Measurements from ENCODE around the gene MTHFSD.

MTHFSD gene

DNA sequence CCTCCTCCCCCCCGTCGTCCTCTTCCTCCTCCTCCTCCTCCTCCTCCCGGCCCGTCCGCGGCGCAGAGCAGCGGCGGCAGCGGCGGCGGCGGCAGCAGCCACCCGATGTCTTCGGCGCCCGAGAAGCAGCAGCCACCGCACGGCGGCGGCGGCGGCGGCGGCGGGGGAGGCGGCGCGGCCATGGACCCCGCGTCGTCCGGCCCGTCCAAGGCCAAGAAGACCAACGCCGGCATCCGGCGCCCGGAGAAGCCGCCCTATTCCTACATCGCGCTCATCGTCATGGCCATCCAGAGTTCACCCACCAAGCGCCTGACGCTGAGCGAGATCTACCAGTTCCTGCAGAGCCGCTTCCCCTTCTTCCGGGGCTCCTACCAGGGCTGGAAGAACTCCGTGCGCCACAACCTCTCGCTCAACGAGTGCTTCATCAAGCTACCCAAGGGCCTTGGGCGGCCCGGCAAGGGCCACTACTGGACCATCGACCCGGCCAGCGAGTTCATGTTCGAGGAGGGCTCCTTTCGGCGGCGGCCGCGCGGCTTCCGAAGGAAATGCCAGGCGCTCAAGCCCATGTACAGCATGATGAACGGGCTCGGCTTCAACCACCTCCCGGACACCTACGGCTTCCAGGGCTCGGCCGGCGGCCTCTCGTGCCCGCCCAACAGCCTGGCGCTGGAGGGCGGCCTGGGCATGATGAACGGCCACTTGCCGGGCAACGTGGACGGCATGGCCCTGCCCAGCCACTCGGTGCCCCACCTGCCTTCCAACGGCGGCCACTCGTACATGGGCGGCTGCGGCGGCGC, 44.4 kb downstream of the MTHFSD start, which contains the start of gene FOXF1:
FOXF1 (plus strand) TSS at position 63 of the 797 bp plus-strand sequence; CDS start at position 106, 43 bp downstream.
- no peak for DNase-seq

DNA sequence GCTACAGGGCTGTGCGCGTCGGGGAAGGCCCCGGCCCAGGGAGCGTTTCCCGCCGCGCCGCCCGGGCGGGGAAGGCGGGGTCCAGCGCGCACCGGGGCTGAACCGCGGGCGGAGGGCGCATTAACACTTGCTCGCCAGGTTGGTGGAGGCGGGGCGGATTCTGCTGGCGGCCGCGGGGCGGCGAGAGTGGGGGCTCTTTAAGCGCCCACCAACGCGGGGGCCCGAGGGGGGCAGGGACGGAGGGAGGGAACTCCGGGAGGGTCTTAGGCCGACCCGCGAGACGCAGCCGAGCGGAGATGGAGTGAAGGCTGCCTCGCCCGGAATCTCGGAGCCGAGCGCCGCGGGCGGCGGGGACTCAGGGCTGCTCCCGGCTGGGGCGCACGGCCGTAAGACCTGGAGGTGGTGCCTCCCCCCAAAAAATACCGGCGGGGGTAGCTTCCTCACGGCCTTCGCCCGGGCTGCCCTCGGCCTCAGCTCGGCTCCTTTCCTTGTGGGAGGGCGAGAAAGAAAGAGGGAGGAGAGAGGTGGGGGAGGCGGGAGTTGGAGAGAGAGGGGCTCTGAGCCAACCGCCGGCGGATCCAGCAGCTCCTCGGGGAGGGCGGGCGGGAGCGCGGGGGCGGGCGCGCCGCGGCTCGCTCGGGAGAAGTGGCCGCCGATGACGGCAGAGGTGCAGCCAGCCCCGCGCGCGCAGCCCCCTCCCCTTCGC, 45.1 kb downstream of the MTHFSD start:
- no peak for DNase-seq

DNA sequence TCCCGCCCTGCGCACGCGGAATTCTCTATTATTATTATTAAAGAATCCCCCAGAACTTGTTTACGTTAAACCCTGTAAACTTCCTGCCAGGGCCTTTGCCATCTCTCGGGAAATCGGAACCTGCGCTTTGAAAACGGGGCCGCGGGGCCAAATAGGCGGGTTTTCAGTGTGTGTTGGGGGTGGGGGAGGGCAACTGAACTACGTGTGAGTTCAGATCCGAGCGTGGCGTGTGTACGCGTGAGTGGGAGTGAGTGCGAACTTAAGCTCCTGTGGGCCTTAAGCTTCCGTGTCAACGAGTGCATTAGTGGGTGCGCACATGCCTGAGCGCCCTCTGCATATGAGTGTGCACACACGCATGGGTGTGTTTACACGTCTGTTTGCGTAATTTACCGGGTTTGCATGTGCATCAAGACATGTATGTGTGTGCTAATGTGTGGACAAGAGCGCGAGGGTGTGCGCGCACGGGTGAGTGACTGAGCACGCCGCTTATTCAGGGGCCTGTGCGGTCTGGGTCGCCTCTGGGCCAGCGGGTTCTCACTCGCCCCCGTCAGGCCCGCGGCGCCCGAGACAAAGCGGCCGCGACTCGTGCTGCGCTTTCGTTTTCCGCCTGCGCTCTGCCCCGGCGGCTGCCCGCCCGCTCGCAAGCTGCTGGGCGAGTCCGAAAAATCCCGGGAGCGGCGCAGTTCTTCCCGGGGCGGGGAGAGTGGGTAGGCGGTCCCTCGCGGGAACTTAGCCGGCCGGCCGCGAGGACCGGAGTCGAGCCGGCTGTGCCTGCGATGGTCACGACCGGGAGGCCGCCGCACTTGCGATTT, 45.9 kb downstream of the MTHFSD start:
- no peak for DNase-seq

DNA sequence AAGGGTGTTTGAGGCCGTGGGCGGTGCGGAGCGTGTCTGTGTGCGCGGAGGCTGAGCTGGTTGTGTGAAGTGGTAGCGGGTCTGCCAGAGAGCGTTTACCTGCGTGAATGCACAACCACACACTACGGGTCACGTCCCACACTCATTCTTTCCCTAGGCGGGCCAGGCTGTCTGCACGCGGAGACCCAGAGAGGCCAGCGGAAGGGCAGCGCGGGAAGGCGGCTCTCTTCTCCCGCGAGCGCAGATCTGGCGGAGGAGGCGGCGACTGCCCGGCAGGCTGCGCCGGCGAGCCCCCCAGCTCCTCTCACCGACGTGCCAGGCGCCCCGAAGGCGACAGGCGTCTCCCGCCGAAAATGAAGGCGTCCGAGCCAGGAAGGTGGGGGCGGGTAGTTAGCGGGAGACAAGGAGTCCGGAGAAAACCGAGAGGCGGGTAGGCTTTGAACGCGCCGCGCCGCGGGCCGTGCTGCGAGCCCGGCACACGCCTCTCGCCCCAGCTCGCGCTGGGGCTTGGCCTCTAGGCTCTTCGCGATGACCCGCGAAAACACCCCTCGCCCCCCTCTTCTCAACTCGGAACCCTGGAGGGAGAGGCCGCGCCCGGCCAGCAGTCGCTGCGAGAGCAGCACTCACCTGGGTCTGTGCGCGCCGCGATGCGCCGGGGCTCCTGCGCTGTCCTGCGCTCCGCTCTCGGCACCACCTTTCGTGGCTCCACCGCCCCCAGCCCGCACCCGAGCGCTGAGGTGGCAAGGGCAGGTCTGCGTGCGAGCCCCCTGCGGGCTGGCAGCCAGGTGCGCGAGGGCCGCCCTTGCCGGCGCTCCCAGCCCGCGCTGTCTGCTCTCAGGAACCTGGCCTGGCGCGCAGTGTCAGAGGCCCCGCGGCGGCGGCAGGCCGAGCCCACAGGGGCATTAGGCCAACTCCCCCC, 46.7 kb downstream of the MTHFSD start:
- no peak for DNase-seq

DNA sequence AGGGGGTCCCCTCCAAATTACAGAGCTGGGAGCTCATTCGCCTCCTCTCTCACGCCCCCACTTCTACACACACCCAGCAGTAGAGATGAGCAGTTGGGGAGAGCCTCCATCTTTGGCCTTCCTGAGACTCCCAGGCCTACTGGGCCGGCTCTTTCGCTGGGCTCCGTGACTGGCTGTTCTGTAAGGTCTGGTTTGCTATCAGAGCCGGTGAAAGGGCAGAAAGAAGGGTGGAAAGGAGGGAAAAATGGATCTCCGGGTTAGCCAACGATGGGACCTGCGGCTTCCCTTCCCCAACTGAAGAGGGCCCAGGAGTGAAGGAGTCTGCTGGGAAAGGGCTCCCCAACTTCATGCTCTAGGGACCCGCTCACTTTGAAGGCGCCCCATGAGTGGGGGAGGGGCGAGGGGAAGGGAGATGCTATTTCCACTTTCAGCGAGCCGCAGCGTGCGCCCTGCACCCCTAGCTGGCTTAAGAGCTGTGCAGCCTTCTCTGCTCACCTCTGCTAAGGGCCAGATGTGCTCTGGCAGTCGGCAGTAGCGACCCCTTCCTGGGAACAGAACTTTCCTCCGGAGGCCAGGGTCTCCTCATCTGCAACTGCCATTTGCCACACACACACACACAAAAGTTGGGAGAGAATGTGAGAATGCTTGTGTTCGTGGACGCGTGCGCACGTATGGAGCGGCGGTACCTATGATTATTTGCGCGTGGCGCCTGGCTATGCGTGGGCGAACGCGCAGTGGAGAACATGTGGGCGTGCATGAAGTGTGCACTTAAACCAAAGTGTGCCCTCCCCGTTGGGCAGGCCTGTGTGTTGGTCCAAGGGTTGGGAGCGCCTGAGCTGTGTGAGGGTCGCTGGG, 47.6 kb downstream of the MTHFSD start:
- no peak for DNase-seq

DNA sequence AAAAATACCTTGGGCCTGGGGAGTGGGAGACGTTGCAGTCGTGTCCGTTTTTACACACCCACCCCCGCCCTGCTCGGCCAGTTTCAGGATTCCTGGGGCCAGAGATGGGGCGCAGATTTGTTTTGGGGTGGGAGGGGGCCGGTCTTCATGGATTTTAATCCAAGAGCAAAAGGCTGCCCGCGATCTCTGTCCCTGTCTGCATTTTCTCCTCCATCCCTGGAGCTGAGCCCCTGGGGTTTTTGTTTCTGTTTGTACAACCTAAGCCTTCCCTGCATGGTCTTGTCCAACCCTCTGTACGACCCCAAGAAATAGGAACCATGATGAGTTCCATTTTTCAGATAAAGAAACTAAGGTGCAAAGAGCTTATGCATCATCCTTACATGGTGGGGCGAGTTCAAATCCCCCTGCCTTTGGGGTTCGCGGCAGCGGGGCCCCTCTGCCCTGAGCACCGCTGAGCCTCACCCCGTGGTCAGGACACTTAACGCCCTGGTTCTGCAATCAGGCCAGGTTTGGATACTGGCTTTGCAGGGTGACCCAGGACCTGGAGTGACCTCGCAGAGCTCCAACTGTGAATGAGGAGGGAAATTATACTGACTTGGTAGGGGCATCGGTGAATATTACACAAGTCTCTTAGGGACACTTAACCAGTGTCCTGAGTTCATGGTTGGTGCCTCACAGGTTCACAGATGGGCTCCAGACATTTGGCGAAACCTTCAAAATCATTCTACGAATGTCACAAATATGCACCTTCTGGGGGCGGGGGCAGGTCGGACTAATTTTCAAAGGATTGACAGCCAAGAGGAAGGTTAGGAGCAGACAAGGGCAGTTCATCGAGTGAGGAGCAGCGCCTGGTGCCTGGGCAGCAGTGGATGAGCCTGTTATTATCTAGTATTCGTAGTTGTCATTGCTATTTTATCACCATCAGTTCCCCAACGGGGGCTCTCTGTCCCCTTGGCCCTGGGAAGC, 48.9 kb downstream of the MTHFSD start:
- DNase-seq = no peak

DNA sequence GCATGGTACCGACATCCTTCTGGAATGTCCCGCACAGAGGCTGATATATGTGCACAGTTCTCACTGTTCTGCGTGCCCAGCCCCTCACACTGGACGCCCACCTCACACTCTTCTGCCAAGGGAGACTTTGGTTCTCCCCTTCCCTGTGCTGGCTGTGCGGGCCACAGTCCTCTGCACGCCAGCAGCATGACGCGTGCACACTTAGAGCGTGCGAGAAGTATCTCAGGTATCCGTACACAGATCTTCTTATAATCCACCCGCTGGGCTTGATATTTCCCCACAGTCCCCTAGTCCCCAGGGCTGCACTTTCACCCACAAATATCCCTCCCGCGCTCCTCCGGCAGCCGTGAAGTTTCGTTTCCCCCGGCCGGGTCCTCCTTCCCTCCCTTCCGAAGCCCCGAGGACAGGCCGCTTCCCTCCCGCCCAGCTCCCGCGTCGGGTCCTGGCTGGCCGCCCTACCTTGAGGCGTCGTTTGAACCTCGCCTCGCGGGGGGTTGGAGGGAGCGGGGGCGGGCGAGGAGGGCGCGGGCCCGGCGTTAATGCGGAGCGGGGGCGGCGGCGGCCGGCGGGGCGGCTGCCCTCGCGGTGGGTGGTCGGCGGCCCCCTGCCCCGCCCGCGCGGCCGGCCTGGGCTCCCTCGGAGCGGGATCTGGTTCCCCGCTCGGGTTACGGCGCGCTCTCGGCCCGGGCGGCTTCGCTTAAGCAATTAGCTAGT, 49.7 kb downstream of the MTHFSD start:
- no peak for DNase-seq

DNA sequence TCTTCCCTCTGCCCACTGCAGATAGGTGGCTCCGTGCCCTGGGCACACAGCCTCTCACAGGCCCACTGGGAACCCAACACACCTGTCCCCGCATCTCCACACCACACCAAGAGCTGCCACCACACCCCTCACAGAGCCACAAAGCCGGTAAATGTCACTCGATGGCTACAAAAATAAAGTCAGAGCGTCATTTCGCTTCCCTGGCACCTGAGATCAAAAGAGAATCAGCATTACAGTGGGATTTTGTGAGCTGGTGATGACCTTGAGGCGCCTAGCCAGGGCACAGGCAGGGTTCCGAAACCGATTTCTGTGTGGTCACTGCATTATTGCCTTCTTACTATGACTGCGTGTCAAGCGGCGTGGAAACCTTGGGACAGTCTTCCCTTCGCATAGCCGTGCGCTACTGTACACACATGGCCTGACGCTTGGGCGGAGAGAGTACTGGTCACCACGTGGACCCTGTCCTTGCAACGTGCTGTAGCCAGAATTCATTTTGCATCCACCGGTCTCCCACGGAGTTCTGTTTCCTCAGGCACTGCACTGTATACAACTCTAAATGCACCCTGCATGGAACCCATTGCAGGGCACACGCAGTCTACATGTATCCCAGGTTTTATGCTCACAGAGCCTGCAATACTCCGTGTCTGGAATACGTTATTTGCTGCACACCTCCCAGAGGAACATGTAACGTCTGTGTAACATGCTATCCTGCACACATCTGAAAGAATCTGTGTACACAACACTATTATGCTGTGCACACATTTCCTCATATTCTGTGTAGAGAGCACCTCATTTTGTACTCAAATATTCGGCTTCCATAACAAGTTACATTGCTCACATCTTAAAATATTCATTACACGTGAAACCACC, 50.5 kb downstream of the MTHFSD start:
- DNase-seq = no peak

DNA sequence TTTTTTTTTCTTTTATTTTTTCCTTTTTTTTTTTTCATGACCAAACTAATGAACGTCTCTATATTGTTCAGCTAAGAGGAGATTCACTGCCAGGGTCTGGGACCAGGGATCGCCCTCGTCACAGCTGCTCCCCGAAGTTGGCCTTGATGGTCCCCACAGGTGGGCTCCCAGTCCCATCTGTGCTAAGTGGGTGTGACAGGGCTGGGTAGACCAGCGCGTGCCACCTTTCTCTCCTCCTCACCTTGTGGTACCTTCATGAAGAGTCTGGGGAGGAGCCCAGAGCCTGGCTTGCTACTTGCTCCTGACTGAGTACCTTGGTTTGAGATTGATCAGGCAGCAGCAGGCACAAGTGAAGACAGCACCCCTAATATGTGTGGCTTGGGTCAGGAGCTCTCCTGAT, 51.2 kb downstream of the MTHFSD start:
- DNase-seq = no peak

DNA sequence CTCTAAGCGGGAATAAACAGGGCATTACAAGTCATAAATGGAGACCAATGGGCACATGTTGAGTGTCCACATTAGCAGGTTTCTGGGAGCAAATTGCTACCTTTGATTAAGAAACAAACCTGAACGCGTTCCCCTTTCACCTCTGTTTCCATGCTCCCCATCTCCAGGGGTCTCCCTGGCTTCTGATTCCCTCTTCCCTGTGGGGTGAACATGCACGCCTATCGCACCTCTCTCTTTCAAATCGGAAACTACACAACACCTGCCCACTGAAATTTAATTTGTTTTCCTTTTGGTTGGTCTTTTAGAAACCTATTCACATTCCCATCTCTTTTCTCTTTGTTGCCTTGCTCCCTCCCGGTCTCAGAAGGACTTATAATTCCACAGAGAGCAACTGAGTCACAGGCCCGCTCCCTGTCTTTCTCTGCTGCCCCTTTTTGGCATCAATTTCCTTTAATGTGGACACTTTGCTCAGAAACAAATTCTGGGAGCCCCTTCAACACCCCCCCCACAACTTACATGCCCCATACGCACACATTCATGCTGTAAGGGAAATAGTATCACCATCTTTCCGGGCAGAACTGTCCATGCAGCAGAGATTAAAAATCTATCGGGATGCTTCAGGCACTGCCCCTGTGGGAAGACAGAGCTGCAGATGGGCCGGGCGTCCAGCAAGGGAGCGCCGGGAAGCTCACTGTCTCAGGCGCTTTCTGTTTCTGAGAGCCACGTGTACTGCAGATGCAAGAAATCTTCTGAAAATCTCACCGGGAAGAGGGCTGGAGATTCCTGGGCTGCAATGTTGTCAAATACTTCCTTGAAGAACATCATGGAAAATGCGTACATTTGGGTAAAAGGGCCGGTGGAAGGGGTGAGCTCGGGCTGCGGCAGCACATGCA, 51.9 kb downstream of the MTHFSD start:
- DNase-seq = no peak

DNA sequence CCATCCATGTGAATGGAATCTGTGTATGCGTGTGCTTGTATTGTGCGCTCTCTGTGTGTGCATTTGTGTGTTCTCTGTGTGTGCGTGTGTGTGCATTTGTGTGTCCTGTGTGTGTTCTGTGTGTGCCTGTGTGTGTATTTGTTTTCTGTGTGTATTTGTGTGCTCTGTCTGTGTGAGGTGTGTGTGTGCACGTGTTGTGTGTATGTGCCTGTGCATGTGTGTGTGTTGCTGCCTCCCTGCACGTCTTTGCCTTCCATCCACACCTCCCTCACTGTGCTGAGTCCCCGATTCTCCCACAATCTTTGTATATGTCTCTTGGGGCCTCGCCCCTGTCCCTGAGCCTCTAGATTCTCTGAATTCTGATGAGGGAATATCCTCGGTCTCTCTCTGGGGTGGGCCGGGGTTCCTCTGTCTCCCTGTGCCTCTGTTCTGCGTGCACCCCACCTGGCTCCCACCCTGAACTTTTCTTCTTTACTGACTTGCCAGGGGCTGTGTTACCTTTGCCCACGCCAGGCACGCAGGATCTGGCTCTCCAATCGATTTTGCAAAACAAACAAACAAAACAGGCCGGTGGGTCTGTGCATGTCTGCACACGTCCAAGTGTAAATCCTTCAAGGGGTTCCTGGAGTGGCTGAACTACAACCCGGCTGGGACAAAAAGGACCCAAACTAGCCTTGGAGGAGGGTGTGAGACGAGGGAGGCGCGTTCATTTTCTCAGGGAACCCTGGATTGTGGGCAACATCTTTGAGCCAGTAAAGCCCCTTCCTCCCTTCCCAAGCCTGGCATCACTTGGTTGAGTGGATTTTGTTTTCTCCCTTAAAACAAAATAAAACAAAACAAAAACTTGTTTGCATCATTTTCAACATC, 52.8 kb downstream of the MTHFSD start:
- no peak for DNase-seq

DNA sequence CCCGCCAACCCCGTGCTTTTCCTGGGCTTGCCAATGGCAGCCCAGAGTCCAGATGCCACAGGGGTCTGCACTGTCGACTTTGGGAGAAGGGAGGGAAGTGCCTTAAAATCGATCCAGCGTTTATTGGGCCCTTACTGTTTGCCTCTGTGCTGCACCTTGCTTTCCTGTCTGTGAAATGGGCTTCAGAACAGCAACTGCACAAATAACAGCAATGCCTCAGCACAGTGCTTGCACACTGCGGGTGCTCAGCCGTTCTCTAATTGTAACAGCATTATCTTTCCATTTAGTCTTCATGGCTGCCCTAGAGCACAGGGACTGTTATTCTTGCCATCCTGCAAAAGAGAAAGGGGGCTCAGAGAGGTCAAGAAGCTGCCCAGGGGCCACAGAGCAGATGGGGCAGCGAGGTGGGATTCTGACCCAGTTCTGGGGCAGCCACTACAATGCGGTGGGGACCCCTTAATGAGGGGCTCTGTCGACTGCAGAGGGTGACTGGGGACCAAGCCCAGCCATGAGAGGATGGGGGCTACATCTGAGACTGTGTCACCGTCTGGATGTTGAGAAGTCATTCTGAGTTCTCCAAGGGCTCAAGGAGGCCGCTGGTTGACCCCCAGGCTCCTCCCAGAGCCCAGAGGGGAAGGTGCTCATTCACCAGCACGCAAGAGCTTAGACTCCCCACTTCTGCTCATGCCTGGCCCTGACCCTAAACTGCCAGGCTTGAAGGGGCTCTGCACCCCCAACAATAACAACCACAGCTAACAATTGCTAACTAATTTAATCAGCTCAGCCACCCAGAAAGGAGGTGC, 54.1 kb downstream of the MTHFSD start:
- no peak for DNase-seq

DNA sequence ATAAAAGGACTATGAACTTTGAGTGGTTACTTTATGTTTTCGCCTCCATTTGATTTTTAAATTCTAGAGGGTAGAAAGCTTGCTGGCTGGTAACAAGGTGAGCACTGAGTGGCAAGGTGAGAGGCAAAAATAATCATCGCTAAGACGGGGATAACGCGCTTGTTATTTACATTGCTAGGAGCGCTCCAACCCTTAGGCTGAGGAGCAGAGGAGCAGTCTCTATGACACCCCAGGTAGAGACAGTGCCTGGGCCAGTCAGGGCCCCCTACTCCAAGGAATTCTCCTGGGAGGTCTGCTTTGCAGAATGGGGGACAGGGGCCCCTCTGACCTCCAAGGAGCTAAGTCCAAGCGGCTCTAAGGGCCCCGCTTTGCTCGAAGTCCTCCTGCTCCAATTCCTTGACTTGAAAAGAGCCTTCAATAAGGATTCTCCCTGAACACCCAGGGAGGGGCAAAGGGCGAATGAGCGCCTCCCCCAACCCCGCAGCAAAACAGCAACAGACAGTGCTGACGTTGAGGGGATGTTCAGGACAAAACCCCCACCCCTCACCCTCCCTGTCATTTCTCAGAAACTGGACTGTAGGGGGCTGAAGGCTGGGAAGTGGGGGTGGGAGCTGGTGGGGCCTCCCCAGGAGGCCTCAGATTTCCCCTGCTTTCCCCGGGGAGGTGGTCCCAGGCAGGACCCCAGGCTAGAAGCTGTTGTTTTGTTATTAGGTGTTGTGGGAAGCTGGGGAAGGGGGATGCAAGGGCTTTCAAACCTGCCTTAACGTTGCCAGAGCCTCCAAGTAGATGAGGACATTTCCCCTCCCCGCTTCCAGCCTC, 54.9 kb downstream of the MTHFSD start:
- no peak for DNase-seq

DNA sequence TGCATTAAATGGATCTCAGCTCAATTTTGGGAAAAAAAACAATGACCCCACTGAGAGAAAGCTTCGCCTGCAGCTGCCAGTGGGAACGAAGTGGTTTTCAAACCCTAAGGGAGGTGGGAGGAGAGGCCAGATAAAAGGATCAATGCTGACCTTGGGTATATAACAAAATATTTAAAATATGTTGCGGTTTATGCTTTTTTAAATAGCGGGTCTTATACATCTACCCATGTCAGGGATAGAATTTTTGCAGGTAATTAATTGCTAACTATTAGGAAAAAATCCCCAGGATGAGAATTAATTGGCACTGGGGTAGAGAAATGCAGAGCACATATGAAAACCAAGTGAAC, 55.6 kb downstream of the MTHFSD start:
- no peak for DNase-seq

Measured in activated T-cell treated with anti-CD3 and anti-CD28 coated beads, Interleukin-2, amount 50 U/mL, for 1 hour (primary cell).